GM10266 (cell line): ENCODE results near the gene MYBBP1A.

Experiments used
- DNase-seq: peaks from one replicate; pipeline ENCODE4 v3.0.0; 2012; ENCODE audit errors: extremely low spot score
- CTCF ChIP-seq: IDR thresholded peaks from 2 replicates; pipeline ENCODE4 v1.5.1; 2012; ENCODE audit warnings: mild to moderate bottlenecking, low read depth; ENCODE audit not compliant: control insufficient read depth, insufficient read depth; ENCODE audit errors: missing control alignments

MYBBP1A gene

DNA sequence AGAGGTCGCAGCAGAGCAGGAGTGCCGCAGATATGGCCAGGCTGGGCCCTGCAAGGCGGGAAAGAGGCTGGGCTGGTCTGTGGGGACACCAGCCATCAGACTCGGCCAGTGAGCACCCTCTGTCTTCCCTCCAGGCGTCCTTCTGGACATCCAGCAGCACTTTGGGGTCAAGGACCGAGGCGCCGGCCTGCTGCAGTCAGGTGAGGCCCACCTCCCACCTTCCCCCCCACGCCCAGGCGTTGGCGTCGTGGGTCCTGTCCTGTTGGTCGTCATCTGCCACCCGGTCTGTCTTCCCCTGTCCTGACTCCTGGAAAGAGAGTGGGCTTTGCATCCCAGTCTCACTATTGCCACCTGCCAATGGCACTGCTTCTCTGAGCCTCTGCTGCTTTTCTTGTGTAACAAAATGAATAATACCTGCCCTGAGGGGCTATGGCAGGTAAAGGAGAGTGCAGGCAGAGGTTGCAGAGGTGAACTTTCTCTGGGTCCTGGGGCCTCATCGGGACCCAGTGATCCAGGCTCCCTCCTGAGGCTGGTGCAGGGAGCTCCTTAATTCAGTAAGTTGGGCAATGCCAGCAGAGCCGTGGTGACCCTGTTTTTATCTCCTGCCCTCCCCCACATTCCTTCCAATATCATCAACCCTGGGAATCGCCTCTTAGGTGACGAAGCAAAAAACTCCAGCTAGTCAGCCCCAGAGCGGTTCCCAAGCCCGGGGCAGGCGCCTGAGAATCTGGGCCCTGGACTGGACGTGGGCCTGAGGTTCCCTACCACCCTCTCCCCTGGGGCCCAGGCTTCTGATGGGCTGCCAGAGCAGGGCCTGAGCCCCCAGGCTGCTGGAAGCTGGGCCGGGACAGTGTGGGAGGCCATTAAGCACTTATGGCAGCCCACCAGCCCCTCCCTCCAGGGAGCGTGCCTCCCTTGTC, 41.8 kb downstream of the MYBBP1A start:
- no peak for TF ChIP-seq CTCF
- no peak for DNase-seq

DNA sequence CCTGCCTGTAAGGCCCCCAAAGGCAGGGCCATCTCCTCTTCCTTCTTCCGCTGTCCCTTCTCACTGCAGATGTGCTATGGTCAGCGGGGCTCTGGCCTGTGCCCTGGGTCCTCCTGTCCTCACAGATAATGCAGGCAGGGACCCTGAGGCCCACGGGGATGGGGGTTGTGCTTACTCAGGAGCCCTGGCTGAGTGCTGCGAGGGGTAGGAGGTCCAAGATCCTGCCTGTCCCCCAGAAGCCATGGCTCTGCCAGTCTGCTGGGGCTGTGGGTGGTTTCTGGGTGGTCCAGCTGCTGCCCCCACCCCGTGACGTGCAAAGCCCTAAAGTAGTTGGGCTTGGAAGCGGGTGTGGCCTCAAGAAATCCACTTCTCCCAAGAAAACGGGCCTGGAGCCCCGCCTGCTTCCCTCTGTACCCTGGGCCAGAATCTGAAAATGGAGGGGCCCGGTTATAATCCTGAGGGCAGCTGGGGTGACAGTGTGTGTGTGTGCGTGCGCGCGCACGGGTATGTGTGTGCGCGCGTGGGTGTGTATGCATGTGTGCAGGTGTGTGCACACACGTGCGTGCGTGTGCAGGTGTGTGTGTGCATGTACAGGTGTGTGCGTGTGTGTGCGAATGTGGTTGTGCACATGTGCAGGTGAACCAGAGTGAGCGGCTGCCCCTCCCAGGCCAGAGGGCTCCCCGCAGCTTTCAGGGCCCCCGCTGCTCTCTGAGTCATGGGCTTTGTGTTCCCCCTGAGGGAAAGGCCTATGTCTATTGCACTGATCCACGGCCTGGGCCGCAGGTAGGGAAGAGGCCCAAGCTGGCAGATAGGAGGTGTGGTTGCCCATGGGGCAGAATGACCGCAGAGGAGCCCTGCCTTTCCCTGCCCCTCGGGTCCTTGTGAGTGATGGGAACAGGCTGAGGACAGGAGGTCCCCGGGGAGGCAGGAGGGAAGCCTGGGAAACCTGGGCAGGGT, 42.8 kb downstream of the MYBBP1A start:
- DNase-seq = no peak
- TF ChIP-seq CTCF = no peak

DNA sequence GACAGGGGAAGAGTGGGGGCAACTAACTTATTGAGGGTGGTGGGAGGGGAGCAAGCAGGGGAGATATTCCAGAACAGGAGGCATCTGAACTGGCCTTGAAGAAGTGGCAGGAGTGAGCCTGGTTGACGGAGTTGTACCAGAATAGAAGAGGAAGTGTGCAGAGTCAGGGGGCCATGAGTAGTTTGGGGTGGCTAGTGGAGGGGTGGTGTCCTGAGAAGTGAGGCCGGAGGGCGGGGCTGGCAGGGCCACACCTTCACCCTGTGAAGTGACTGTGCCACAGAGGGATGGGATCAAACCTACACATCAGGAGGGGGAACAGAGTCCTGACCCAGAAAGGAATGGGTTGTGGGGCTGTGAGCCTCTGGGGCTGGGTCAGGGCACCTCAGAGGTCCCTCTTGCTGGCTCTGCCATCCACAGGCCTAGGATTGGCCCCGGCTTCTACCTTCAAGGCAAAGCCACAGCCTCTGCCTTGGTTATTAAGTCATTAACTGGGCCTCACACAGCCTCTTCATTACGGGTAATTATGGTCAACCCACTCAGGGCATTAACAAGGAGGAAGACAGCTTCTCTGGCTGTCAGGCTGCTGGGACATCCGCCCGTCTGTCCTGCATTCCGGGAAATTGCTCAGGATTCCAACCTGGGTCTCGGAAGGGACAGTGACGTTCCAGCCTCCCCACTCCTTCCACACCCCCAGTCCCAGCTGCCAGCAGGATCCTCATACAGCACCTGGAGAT, 43.8 kb downstream of the MYBBP1A start:
- no peak for TF ChIP-seq CTCF
- no peak for DNase-seq

DNA sequence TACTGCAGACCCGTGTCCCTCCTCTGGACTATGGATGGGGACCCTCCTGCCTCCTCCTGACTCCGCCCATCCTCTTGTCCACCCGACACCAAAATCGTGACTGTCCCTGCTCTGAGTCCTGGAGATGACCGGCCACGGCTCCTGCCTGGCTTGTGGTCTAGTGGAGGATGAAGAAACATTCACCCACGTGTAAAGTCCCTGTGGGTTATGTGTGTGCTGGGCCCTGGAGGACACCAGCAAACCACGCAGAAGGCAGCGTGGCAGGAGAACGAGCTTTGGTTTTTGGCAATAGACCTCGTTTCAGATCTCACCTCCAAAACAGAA, 44.6 kb downstream of the MYBBP1A start:
- DNase-seq = no peak
- no peak for TF ChIP-seq CTCF

GRCh38 chr17:4509923-4510617, 45.1 kb downstream of the MYBBP1A start:
- DNase-seq = no peak
- no peak for TF ChIP-seq CTCF

GRCh38 chr17:4509401-4509800, 45.8 kb downstream of the MYBBP1A start:
- TF ChIP-seq CTCF = no peak
- DNase-seq = peak; percentile 46
